ENCODE measurements around the gene FAF1.
"Not testable (repeated sequence)": the region's sequence is repeated elsewhere in the genome, so short reads cannot be mapped to it uniquely, and the experiment has no call there.

FAF1 gene

DNA sequence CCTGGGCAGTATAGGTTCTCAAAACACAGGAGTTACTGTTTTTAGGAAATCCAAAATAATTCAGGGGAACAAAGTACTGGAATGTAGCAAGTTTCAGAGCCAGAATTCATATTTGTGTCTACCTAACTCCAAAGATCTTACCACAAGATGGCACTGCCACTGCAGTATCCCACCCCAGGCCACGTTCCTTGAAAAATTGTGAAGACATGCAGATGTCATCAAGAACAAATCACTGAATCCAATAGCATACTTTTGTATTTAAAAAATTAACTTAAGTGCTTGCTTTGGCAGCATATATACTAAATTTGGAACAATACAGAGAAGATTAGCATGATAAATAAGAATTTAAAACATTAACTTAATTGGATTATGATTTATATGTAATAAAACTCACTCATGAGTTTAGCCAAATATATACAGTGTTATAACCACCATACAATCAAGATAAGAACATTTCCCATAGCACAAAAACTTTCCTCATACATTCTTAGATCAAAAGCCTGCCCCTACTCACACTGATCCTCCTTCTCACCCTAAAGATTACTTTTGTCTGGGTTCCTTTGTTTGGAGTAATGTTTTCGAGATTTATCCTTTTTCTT, 209.9 kb downstream of the FAF1 start:
- DNase-seq = no peak

GRCh38 chr1:50747394-50747793, 212.7 kb downstream of the FAF1 start:
- DNase-seq = no peak

DNA sequence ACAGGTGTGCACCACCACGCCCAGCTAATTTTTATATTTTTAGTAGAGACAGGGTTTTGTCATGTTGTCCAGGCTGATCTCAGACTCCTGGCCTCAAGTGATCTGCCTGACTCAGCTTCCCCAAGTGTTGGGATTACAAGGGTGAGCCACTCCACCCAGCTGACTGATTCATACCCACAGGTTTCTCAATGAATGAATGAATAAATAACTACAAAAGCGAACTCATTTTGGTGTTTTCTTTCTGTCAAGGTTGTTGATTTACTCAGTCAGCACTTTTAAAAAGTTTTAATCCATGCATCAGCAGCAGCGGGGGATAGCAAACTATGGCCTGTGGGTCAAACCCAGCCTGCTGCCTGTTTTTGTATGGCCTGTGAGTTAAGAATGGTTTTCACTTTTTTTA, 217.5 kb downstream of the FAF1 start:
- DNase-seq = no peak

DNA sequence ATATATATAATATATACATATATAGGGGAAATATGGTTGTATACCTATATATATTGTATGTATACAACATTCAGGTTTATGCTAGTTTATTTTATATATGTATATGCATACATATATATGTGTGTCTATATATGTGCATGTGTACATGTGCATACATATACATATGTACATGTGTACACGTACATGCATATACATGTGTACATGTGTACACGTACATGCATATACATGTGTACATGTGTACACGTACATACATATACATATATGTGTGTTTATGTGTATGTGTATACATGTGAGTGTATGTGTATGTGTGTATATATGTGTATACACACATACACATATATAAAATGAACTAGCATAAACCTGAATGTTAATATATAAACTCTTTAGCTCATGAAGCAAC, 220.9 kb downstream of the FAF1 start:
- DNase-seq = no peak

DNA sequence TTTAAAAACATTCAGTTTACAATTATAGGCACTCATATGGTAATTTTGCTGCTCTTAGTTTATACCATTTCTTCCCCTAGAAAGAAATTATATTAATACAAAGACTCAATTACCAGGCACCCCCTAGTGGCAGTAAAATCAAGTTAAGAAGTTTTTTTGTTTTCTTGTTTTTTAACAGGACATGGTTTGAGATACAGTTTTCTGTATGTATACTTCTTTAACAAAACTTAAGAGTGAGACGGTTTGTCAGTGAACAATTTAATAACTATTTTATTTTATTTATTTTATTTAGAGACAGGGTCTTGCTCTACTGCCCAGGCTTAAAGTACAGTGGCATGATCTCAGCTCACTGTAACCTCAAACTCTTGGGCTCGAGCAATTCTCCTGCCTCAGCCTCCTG, 224.6 kb downstream of the FAF1 start:
- peak; percentile 15 for DNase-seq

GRCh38 chr1:50727578-50727977, 232.5 kb downstream of the FAF1 start:
- not testable (repeated sequence) for DNase-seq

- peak; percentile 20 for DNase-seq
Measured at GRCh38 chr1:50724626-50725286, 235.3 kb downstream of the FAF1 start.

DNA sequence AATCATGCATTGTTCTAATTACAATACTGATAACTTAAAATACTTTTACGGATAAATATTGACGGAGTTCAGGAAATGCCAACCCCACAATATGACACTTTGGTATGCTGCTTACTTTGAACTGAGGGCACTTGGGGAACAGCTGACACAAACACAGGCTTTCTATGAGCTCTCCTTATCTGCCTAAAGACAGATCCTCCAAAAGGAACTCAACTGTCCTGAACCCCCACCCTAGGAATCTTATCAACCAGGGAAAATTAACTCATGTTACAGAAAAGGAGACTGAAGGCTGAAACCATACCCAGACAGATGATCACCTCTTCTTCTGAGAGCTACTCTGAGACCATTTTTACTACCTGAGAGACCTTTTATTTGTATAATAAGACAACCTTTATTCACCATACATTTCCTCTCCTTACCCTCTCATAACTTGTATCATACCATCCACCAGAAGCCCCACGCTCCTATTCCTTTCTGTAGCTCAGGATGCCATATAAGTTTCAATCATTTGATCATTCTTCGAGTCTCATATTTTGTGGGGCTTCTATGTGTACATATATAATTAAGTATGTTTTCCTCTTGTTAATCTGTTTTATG, 239.5 kb downstream of the FAF1 start:
- no peak for DNase-seq

DNA sequence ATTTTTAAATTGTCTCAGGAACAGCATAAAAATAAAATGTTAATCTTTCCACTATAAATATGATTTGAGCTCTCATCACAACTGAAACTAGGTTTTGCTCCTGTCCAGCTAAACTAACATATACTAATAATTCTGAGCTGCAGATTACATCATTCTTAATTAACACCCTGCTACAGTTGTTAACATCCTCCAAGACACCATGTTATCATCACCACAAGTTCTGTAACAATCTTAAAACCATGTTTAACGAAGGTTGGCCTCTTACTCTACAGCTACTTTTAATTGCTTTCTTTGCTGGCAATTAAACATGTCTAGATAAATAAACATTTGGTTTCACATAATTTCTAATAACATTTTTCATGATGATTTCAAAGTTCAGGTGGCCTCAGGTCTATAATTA, 240.9 kb downstream of the FAF1 start:
- no peak for DNase-seq

- DNase-seq = no peak
Measured at GRCh38 chr1:50717327-50717726, 242.7 kb downstream of the FAF1 start.

DNA sequence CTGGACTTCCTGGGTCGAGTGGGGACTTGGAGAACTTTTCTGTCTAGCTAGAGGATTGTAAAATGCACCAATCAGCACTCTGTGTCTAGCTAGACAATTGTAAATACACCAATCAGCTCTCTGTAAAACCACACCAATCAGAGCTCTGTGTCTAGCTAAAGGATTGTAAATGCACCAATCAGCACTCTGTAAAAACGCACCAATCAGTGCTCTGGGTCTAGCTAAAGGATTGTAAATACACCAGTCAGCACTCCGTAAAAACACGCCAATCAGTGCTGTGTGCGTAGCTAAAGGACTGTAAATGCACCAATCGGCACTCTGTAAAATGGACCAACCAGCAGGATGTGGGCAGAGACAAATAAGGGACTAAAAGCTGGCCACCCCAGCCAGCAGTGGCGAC, 243.6 kb downstream of the FAF1 start:
- not testable (repeated sequence) for DNase-seq

- no peak for DNase-seq
Measured at GRCh38 chr1:50710099-50710498, 250.0 kb downstream of the FAF1 start.

DNA sequence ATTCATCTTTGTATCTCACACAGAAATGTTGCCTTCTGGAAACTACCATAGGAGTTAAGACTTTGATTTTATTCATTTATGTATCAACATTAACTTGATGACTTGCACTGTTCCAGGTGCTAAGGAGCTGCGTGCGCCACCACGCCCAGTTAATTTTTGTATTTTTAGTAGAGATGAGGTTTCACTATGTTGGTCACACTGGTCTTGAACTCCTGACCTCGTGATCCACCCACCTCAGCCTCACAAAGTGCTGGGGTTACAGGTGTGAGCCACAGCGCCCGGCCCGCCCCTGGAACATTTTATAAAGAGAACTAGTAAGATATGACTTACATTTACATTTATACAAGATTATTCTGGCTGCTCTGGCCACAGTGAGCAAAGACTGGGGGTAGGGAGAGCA, 252.2 kb downstream of the FAF1 start:
- no peak for DNase-seq

- DNase-seq = no peak
Measured at GRCh38 chr1:50705699-50706098, 254.4 kb downstream of the FAF1 start.

- no peak for DNase-seq
Measured at GRCh38 chr1:50705041-50705440, 255.0 kb downstream of the FAF1 start.

DNA sequence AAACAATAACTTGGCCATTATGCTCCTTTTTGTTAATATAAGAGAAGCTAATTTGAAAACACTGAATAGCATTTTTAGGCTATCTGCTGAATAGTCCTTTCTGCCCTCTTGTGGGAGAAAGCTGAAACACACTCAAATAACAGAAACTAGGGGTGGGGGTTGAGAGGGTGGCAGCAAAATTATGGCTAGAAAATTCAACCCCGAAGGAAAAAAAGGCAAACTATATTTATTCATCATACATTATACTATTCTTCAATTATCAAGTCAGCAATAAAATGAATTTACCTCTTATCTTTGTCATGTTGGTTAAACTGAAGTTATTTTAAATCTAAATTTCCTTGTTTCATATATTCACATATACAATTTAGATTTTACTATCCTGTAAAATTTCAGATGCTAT, 255.9 kb downstream of the FAF1 start:
- peak; percentile 39 for DNase-seq

DNA sequence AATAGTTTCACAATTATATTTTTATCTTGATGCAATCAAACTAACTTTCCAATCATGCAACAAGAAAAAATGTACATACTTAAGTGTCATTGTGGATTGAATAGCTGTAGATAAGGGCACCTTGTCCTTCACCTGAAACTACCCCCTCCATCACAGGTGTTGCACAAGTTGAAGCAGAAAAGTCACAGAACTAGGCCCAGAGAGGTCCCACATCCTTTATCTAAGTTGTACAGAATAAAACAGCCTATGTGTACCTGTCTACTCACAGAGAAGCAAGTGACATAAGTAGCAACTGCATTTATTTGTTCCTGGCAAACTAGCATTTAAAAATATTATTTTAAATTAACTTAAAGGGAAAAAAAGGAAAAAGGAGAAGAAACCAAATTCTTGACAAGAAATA, 256.8 kb downstream of the FAF1 start:
- no peak for DNase-seq

DNA sequence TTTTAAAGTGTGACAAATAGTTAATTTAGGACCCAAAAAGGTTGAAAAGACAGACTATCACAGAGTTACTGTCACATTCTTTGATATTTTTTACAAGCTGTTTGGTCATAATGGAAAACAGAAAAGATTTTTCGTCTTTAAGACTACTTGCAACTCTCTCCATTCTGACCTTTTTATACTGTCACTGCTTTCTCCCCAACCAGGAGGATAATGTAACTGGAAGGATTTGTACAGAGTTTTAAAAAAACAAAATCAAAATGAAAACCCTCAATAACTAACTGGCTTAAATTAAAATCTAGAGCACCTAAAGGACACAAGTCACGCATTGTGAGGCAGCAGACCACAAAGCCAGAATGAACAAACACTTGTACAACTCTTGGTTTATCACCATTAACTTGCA, 257.7 kb downstream of the FAF1 start:
- DNase-seq = no peak

DNA sequence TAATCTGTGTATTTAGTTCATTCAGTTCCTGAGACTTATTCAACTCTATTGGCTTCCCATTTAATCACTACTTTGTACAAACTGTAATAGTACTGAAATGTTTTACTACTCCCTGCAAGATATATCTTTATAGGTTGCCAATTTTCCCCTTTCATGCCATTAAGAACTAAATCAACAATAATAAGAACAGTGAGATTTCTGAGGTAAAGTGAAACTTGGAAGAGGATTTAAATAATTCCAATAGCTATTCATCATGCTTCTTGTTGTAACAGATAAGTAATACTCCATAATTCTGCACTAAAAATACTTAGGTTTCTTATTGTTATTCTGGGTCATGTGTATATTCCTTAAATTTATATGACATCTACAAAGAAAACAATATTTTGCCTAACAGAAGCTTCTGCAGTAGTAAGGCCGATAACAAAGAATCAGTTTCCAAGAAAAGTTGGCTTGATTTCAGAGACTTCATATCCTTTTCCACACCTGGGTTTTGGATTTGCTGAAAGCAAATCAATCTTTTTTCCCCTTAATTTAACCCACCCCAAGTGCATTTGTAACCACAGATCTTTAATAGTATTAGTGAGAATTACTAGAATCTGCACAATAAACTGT, 258.3 kb downstream of the FAF1 start:
- DNase-seq = no peak

DNA sequence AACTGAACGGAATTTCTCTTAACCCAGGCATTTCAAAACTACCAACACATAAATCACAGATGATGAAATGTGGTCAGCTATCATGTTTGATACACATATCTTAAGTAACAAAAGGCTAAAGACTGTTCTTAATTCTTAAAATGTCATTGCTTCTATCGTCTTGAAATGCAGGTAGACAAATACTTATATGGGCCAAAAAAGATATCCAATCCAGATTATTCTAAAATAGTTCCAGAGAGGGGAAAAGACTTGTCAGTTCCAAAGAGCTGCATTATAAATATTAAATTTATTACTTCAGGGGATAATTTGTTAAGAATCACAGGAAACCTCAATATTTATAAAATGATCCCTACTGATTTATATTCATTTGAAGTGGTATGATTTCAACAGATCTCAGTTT, 259.4 kb downstream of the FAF1 start:
- no peak for DNase-seq

DNA sequence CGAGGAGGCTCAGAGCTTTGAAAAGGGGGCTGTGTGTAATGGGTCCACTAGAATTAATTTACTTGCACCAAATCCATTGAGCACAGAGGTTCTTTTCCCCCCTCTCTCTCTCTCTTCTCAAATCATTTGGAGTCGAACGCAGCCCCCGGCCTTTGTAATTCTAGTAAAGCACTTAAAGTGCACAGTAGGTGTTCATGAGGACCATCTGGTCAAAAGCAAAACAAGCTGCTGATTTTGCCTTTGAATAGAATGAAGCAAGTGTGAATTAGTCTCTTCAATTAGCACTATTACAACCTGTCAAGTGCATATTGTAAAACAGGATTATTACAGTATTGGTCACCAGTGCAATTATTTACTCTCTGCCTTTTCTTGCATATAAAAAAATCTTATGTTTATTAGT, 259.9 kb downstream of the FAF1 start:
- no peak for DNase-seq

- no peak for DNase-seq
Measured at GRCh38 chr1:50699795-50700194, 260.3 kb downstream of the FAF1 start.

- DNase-seq = no peak
Measured at GRCh38 chr1:50697440-50698421, 262.3 kb downstream of the FAF1 start.
